Vagina (tissue), 2 donors: ENCODE data around the gene NDST1. TPM values are rescaled to one million over a fixed set of nuclear protein-coding genes. Genes with fewer than 3 reads are reported as not detected.

Experiments used
- DNase-seq, 2 donors: peaks; one replicate each; pipeline ENCODE4 v3.0.0-alpha.2; 2017; ENCODE audit errors: extremely low spot score in 2 of 2
- H3K27ac ChIP-seq: fragments of 200-600 bp; sonication (generic); one replicate; pipeline ENCODE4 v1.5.1; 2019
- H3K27me3 ChIP-seq: fragments of 200-600 bp; sonication (generic); one replicate; pipeline ENCODE4 v1.5.1; 2019
- H3K36me3 ChIP-seq, 2 donors: fragments of 200-600 bp; sonication (generic); one replicate each; pipeline ENCODE4 v1.5.1; 2017 to 2019
- H3K4me1 ChIP-seq: fragments of 200-600 bp; sonication (generic); one replicate; pipeline ENCODE4 v1.5.1; 2019
- H3K4me3 ChIP-seq, 2 donors: fragments of 200-600 bp; sonication (generic); 1 replicate in 1 of 2; 2 replicates in 1 of 2; pipeline ENCODE4 v1.5.1; 2016 to 2019
- H3K9me3 ChIP-seq: fragments of 200-600 bp; sonication (generic); one replicate; pipeline ENCODE4 v1.5.1; 2019
- POLR2A ChIP-seq, 2 donors: fragments of 450-650 bp; IDR thresholded peaks; one replicate each; pipeline ENCODE4 v1.6.1; 2017; ENCODE audit warnings: antibody characterized with exemption in 2 of 2, mild to moderate bottlenecking in 2 of 2, moderate library complexity in 2 of 2
- POLR2AphosphoS5 ChIP-seq, 2 donors: sonication (generic); formaldehyde crosslinking; IDR thresholded peaks; one replicate each; pipeline ENCODE4 v1.9.0; 2017; ENCODE audit warnings: antibody characterized with exemption in 2 of 2, mild to moderate bottlenecking in 2 of 2, low read depth in 1 of 2; ENCODE audit not compliant: insufficient read depth in 1 of 2
- intact Hi-C: fragments of 100-400 bp; cut with DNase I; formaldehyde crosslinking; loops from one replicate; pipeline ENCODE4 v1.15.1; 2023
- total RNA-seq: library from RNA; depleted of rRNA; stranded (reverse); fragments of >200 nt; gene quantifications from one replicate; pipeline ENCODE4 v1.2.3, GENCODE V29; 2016
- TF ChIP-seq, protein P1 (sequence below), 3 experiments: fragments of 450-650 bp in 2 of 3; fragments of 200-600 bp in 1 of 3; sonication (generic) in 1 of 3; IDR thresholded peaks; one replicate each; pipeline ENCODE4 v1.5.1; 2017 to 2019; ENCODE audit warnings: antibody characterized with exemption in 3 of 3, mild to moderate bottlenecking in 2 of 3, moderate library complexity in 2 of 3

NDST1 gene
- total RNA-seq, 1 donor from 2014 or later: 73.9 TPM

DNA sequence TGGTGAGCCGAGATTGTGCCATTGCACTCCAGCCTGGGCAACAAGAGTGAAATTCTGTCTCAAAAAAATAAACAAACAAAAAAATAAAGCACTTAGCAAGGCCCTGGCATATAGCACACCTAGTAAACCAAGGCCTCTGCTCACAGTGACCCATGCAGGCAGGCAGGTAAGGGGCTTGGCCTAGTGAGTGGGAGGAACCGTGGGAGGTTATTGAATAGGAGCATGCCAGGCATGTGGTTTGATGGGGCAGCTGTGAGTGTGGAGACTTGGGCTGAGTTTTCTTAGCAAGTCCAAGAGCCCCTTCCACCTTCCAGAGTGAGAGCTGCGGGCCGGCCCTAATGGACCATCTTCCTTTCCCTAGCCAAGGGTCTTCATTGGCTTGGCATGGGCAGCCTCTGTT lies 4.5 kb upstream of the NDST1 start:
- H3K36me3 ChIP-seq: no peaks in the 10 kb centered on the region
- H3K9me3 ChIP-seq: no peaks in the 10 kb centered on the region
- intact Hi-C loops: no loop called here
- peak overlapping the region; percentile 72 for H3K27ac ChIP-seq
- TF ChIP-seq POLR2AphosphoS5 (IDR thresholded peaks at IDR 0.05; ENCODE audit: insufficient read depth in 1 of 2, low read depth in 1 of 2) (no peak), POLR2A (IDR thresholded peaks at IDR 0.05) (no peak)
- TF ChIP-seq, protein P1, sequence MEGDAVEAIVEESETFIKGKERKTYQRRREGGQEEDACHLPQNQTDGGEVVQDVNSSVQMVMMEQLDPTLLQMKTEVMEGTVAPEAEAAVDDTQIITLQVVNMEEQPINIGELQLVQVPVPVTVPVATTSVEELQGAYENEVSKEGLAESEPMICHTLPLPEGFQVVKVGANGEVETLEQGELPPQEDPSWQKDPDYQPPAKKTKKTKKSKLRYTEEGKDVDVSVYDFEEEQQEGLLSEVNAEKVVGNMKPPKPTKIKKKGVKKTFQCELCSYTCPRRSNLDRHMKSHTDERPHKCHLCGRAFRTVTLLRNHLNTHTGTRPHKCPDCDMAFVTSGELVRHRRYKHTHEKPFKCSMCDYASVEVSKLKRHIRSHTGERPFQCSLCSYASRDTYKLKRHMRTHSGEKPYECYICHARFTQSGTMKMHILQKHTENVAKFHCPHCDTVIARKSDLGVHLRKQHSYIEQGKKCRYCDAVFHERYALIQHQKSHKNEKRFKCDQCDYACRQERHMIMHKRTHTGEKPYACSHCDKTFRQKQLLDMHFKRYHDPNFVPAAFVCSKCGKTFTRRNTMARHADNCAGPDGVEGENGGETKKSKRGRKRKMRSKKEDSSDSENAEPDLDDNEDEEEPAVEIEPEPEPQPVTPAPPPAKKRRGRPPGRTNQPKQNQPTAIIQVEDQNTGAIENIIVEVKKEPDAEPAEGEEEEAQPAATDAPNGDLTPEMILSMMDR (IDR thresholded peaks at IDR 0.05): no peak
- no peak for DNase-seq
- peaks cover 99% of the 10 kb centered on the region for H3K4me1 ChIP-seq
- no peaks in the 10 kb centered on the region for H3K27me3 ChIP-seq
- no peak overlapping the region for H3K4me3 ChIP-seq

DNA sequence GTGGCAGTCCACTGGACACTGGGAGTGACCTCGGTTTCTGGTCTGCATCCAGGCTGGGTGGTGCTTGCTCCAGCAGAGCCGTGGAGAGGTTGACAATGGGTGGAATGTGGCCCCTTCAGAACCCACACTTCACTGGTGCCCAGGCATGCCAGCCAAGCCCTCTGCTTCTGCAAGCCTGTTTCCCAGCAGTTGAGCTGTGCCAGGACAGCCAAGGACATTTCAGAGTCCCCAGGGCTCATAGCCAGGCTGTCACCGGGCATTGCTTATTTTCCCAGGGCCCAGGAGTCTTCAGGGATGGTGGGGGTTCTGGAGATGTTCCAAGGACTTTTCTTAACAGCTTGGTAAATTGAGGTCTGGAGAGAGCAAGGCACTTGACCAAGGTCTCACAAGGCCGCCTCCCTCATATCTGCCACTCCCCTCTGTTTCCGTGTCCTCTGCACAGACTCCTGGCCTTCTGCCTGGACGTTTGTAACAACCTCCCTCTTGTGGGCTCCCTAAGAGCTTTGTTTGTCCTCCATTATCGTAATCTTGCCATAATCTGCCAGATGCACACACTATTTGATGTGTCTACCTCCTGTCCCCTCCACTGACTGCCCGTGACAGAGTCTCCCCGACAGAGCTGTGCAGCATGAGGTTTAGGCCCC lies 3.8 kb upstream of the NDST1 start:
- DNase-seq: no peak
- Histone ChIP-seq H3K27ac (peak overlapping the region; percentile 72), H3K9me3 (no peaks in the 10 kb centered on the region), H3K36me3 (no peaks in the 10 kb centered on the region), H3K4me3 (no peak overlapping the region), H3K4me1 (peaks cover 99% of the 10 kb centered on the region), H3K27me3 (no peaks in the 10 kb centered on the region)
- intact Hi-C loops: no loop called here
- TF ChIP-seq, protein P1 (IDR thresholded peaks at IDR 0.05): no peak
- TF ChIP-seq POLR2AphosphoS5 (IDR thresholded peaks at IDR 0.05; ENCODE audit: insufficient read depth in 1 of 2, low read depth in 1 of 2): no peak
- TF ChIP-seq POLR2A (IDR thresholded peaks at IDR 0.05): no peak

DNA sequence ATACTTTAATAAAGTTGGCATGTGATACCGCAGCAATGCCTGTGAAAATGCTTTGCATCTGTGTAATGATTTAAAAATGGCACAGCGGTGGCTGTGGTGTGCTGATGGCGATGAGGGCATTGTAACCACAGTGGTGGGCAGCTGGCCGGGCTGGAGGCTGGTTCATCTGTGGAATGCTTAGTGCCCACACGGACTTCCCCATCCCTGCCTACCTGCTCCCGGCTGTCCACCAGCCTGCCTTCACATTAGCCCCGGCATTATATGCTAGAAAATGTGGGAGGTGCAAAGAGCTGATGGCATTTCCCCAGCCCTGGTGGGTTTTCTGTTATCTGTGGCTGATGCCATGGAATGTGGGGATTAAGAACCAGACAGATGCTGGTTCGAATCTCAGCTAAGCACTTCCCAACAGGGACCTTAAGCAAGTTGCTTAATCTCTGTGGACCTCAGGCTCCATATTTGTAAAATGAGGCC lies 2.9 kb upstream of the NDST1 start:
- no peak for DNase-seq
- Histone ChIP-seq H3K4me1 (peaks cover 99% of the 10 kb centered on the region), H3K27ac (peak overlapping the region; percentile 72)

DNA sequence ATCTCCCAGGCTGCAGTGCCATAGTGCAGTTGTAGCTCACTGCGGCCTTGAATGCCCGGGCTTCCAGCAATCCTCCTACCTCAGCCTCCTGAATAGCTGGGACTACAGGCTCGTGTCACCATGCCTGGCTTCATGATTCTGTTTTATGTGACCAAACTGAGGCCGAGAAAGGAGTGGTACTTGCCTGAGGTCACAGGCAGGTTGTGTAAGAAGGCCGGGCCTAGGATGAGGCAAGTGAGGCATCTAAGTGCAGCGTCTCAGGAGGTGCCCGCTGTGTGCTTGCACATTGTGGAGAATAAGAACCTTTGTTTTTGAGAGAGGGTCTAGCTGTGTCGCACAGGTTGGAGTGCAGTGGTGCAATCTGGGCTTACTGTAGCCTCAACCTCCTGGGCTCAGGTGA lies 2.1 kb upstream of the NDST1 start:
- Histone ChIP-seq H3K9me3 (no peaks in the 10 kb centered on the region), H3K27ac (no peak overlapping the region), H3K4me1 (peaks cover 99% of the 10 kb centered on the region), H3K4me3 (no peak overlapping the region), H3K36me3 (no peaks in the 10 kb centered on the region), H3K27me3 (no peaks in the 10 kb centered on the region)
- no peak for DNase-seq
- TF ChIP-seq, protein P1 (IDR thresholded peaks at IDR 0.05): no peak
- TF ChIP-seq POLR2A (IDR thresholded peaks at IDR 0.05) (no peak), POLR2AphosphoS5 (IDR thresholded peaks at IDR 0.05; ENCODE audit: insufficient read depth in 1 of 2, low read depth in 1 of 2) (no peak)
- intact Hi-C loops: no loop called here

More for the DNA sequence above, 2.9 kb upstream of the NDST1 start:
- TF ChIP-seq POLR2AphosphoS5 (IDR thresholded peaks at IDR 0.05; ENCODE audit: insufficient read depth in 1 of 2, low read depth in 1 of 2) (no peak), POLR2A (IDR thresholded peaks at IDR 0.05) (no peak)
- TF ChIP-seq, protein P1 (IDR thresholded peaks at IDR 0.05): no peak
- Histone ChIP-seq H3K4me3 (no peak overlapping the region), H3K9me3 (no peaks in the 10 kb centered on the region), H3K36me3 (no peaks in the 10 kb centered on the region), H3K27me3 (no peaks in the 10 kb centered on the region)
- intact Hi-C loops: no loop called here
